ENCODE results near the gene WEE1. TPM values are rescaled to one million over a fixed set of nuclear protein-coding genes. Genes with fewer than 3 reads are reported as not detected.

WEE1 gene
- total RNA-seq, 4 donors from 2014 or later, result 8.0 to 13.8 (median 13.1) TPM

DNA sequence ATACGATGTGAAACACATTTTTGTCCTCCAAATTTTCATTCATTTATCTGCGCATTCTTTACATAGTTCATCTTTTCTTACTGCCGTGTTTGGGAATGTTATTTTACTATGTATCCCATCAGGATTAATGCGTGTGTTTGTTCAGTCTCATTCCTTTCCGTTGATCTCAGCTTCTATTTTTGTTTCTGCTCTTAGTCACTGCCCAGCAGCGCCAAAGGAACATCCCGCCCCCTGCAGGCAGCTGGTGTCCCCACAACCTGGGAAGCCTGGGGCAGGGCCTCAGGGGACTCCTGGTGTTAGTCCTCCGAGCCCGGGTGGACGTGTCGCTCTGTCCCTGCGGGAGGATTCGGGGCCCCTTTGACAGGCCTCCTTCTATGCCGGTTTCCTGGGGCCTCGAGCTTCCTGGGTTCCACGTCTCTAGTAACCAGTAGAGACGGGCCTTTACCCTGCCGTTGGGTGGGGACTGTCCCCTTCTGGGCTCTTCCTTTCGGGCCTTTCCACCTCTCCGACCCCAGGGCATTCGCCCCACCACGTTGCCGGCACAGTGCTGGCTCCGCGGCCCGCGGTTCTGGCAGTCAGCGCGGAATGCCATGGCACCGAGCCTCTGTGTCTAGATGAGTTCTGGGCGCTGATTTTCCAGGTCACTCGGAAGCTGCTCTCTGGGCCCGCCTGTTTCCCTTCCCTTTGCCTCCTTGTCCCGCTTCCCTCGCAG is 39.8 kb downstream of the WEE1 start:
- TF ChIP-seq, protein P1, sequence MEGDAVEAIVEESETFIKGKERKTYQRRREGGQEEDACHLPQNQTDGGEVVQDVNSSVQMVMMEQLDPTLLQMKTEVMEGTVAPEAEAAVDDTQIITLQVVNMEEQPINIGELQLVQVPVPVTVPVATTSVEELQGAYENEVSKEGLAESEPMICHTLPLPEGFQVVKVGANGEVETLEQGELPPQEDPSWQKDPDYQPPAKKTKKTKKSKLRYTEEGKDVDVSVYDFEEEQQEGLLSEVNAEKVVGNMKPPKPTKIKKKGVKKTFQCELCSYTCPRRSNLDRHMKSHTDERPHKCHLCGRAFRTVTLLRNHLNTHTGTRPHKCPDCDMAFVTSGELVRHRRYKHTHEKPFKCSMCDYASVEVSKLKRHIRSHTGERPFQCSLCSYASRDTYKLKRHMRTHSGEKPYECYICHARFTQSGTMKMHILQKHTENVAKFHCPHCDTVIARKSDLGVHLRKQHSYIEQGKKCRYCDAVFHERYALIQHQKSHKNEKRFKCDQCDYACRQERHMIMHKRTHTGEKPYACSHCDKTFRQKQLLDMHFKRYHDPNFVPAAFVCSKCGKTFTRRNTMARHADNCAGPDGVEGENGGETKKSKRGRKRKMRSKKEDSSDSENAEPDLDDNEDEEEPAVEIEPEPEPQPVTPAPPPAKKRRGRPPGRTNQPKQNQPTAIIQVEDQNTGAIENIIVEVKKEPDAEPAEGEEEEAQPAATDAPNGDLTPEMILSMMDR (IDR thresholded peaks at IDR 0.05; ENCODE audit: low read depth), result no peak

DNA sequence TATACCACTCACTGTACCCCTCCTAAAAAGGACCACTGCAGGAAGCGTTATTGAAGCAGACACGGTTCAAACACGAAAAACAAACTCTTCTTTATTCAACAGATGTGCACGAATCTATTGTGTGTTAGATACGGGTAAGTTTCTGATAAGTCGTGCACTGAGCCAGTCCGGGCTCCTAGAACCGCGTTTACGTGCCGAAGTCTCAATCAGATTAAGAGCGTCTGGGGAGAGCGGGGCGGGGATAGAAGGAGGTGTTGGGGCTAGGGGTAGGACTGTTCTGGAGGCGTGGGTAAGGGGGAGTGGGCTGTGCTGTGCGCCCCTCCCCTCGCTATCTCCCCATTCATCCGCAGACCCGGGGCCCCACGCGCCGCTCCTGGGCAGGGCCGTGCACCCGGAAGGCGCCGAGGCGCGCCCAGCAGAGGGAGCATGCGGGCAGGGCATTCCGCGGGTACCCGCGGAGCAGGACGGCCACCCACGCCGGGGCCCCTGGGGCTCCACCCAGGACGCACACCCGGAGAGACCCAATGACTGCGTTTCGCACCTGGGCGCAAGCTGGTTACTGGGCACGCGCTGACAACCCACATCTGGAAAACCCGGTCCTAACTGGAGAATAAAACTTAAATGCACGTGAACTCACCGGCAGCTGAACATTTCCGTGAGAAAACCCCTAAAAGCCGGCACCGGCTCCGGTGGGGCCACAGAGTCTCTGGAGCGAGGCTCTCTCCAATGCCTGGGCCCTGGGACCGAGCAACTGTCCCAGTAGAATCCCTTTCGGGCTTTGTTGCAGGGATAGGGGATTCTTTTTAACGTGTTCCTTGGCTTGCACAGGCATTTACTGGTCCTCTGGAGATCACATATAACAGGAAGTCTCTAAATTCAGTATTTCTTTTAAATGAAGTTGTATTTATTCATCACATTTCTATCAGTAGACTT is 40.6 kb downstream of the WEE1 start:
- TF ChIP-seq, protein P1 (IDR thresholded peaks at IDR 0.05; ENCODE audit: low read depth), result no peak

DNA sequence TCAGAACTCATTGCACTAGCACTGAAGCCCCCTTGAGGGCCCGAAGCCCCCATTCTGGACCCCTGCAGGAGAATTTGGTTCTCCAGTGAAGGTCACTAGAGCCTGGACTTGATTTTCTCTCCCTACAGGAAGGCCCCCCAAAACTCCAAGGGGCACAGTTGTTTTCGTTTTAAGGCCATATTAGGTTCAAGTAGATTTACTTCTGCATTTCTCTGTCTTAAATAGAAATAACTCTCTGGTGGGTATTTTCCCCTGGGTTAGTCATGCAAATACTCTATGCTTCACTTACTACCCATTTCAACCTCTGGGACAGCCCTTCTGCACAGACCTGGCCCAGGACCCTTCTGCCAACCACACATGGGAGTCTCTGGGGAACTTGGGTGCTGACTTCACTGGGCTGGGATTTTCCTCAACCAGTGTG is 41.6 kb downstream of the WEE1 start:
- TF ChIP-seq, protein P1 (IDR thresholded peaks at IDR 0.05; ENCODE audit: low read depth), result no peak

DNA sequence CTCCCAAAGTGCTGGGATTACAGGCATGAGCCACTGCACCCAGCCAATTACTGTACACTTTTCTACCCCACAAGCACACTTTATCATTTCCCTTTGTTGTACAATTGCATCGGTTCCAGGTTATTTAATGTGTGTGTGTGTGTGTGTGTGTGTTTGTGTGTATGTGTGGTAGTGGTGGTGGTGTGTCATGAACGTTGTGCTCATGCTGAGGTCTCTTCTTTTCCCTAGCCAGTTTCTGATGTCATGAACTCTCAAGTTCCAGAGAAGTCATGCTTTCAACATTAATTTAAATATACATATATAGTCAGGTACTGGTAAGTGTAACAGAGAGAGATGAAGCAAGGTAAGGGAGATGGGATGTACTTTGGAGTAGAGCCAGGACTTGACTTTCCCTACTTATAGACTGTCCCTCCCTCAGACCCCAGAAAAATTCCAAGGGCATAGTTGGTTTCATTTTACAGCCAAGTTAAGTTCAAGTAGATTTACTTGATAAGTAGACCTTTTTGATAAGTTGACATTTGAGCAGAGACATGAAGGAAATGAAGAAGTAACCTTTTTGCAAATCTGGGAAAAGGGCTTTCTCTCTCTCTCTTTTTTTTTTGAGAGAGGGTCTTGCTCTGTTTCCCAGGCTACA is 42.7 kb downstream of the WEE1 start:
- TF ChIP-seq, protein P1 (IDR thresholded peaks at IDR 0.05; ENCODE audit: low read depth), result no peak

DNA sequence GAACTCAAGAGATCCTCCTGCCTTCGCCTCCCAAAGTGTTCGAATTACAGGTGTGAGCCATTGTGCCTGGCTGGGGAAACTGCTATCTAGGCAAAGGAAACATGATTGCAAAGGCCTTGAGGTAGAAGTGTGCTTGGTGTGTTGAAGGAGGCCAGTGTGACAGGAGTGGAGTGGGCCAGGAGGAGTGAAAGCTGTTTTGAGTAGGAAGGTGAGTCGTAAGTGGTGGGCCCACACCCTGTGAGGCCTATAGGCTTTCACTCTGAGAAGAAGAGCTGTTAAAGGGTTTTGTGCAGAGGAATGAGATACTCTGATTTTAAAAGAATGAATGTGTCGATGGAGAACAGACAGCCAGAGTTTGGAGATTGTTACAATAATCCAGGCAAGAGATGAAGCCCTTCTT is 43.4 kb downstream of the WEE1 start:
- TF ChIP-seq, protein P1 (IDR thresholded peaks at IDR 0.05; ENCODE audit: low read depth), result no peak

DNA sequence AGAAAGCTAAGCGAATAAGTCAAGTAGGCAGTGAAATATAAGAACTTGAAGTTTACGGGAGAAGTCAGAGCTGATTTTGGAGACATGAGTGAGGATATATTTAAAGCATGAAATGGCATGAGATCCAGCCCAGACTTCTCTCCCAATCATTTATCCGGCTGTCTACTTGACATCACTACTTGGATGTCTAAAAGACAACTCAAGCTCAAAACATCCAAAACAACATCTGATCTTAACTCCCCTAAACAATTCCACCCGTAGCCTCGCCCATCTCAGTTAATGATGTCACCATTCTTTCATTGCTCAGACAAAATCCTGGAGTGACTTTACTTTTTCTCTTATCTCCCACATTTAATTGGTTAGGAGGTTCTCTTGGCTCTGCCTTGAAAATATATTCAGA is 44.5 kb downstream of the WEE1 start:
- TF ChIP-seq, protein P1 (IDR thresholded peaks at IDR 0.05; ENCODE audit: low read depth), result no peak

DNA sequence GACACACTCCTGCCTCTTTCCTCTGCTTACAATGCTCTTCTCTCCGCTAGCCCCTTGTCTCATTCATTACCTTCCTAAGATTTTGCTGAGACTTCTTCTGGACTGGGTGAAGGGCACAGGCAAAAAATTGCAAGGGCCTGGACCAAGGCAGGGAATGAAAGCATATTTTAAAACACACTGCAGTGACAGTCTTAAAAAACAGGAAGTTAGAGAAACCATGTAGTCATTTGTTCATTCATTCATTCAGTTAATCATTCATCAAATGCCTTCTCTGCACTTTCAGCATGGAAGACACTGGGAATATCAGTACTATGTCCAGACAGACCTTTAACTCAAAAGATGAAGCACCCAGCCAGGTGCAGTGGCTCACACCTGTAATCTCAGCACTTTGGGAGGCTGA is 45.5 kb downstream of the WEE1 start:
- TF ChIP-seq, protein P1 (IDR thresholded peaks at IDR 0.05; ENCODE audit: low read depth), result no peak
